DND-41 (cell line): ENCODE results near the gene CLIC5.
A peak's percentile ranks its signal among the peaks of the same experiment; 100 is the strongest.

ENCODE experiments used
- ATAC-seq: fragments of 200-7000 bp; cut with Tn5 transposase; 3 replicates; pipeline ENCODE4 v1.9.1; 2021; ENCODE audit warnings: low read depth; ENCODE audit not compliant: insufficient read depth
- DNase-seq: peaks from one replicate; pipeline ENCODE4 v3.0.0-alpha.2; 2020
- H2AFZ ChIP-seq: 2 replicates; pipeline ENCODE4 v1.6.0; 2012; ENCODE audit warnings: low read depth, low read length
- H3K27ac ChIP-seq: 2 replicates; pipeline ENCODE4 v1.5.1; 2012; ENCODE audit warnings: low read length, inconsistent platforms
- H3K27me3 ChIP-seq: fragments of 200-600 bp; sonication (generic); 2 replicates; pipeline ENCODE4 v1.6.0; 2012; ENCODE audit warnings: low read length, mild to moderate bottlenecking, inconsistent platforms; ENCODE audit not compliant: insufficient read depth, poor library complexity
- H3K36me3 ChIP-seq: 2 replicates; pipeline ENCODE4 v1.5.1; 2012; ENCODE audit warnings: low read length, inconsistent platforms; ENCODE audit not compliant: insufficient read depth
- H3K4me1 ChIP-seq: 2 replicates; pipeline ENCODE4 v1.5.1; 2012; ENCODE audit warnings: mild to moderate bottlenecking, low read length; ENCODE audit not compliant: insufficient read depth
- H3K4me2 ChIP-seq: 2 replicates; pipeline ENCODE4 v1.6.0; 2012; ENCODE audit warnings: mild to moderate bottlenecking, moderate library complexity, low read length, inconsistent platforms; ENCODE audit not compliant: insufficient read depth
- H3K4me3 ChIP-seq, 2 experiments: fragments of 200-600 bp in 1 of 2; shearing (Covaris generic) in 1 of 2; 2 replicates each; pipeline ENCODE4 v1.5.1; 2012 to 2016; ENCODE audit warnings: inconsistent platforms in 2 of 2, low read length in 2 of 2, mild to moderate bottlenecking in 2 of 2, low read depth in 1 of 2, moderate library complexity in 1 of 2
- H3K79me2 ChIP-seq: 2 replicates; pipeline ENCODE4 v1.6.0; 2012; ENCODE audit warnings: low read length, inconsistent platforms; ENCODE audit not compliant: insufficient read depth
- H3K9ac ChIP-seq: 2 replicates; pipeline ENCODE4 v1.6.0; 2012; ENCODE audit warnings: low read depth, mild to moderate bottlenecking, inconsistent platforms, low read length, moderate library complexity
- H3K9me3 ChIP-seq: 2 replicates; pipeline ENCODE4 v1.5.1; 2012; ENCODE audit warnings: low read length, moderate library complexity, mild to moderate bottlenecking, inconsistent platforms; ENCODE audit not compliant: insufficient read depth, severe bottlenecking
- H4K20me1 ChIP-seq: 2 replicates; pipeline ENCODE4 v1.6.0; 2012; ENCODE audit warnings: low read length; ENCODE audit not compliant: insufficient read depth
- CTCF ChIP-seq: IDR thresholded peaks from 2 replicates; pipeline ENCODE4 v1.5.1; 2012; ENCODE audit warnings: borderline replicate concordance, low read length, moderate library complexity, mild to moderate bottlenecking; ENCODE audit not compliant: poor library complexity, severe bottlenecking; ENCODE audit errors: extremely low read depth
- EZH2 ChIP-seq: IDR thresholded peaks from 3 replicates; pipeline ENCODE4 v1.6.1; 2012; ENCODE audit warnings: borderline replicate concordance, low read depth, mild to moderate bottlenecking, moderate library complexity, low read length, inconsistent platforms; ENCODE audit not compliant: severe bottlenecking

CLIC5 gene

GRCh38 chr6:46046558-46047174 lies 31.0 kb upstream of the CLIC5 start:
- no peaks in the 10 kb centered on the region for H3K4me1 ChIP-seq
- ATAC-seq: no peak

GRCh38 chr6:46044881-46045617 lies 29.4 kb upstream of the CLIC5 start:
- no peak overlapping the region for H3K9ac ChIP-seq
- H3K4me2 ChIP-seq: no peak overlapping the region
- no peak for TF ChIP-seq CTCF
- TF ChIP-seq EZH2: no peak

More at GRCh38 chr6:46046558-46047174, 31.0 kb upstream of the CLIC5 start:
- DNase-seq: no peak
- no peak overlapping the region for H2AFZ ChIP-seq
- TF ChIP-seq CTCF (no peak), EZH2 (no peak)
- H3K27me3 ChIP-seq: peaks cover 6% of the 10 kb centered on the region
- no peak overlapping the region for H3K27ac ChIP-seq
- H3K36me3 ChIP-seq: no peaks in the 10 kb centered on the region
- no peak overlapping the region for H3K9ac ChIP-seq
- no peak overlapping the region for H3K4me2 ChIP-seq
- H3K79me2 ChIP-seq: no peaks in the 10 kb centered on the region
- H3K4me3 ChIP-seq: no peak overlapping the region
- no peaks in the 10 kb centered on the region for H3K9me3 ChIP-seq
- no peaks in the 10 kb centered on the region for H4K20me1 ChIP-seq

GRCh38 chr6:46042355-46042999 lies 26.8 kb upstream of the CLIC5 start:
- Histone ChIP-seq H3K79me2 (no peaks in the 10 kb centered on the region), H4K20me1 (no peaks in the 10 kb centered on the region), H3K4me1 (no peaks in the 10 kb centered on the region), H3K27me3 (peaks cover 11% of the 10 kb centered on the region), H3K36me3 (no peaks in the 10 kb centered on the region), H3K4me2 (no peak overlapping the region), H3K27ac (no peak overlapping the region), H3K9ac (no peak overlapping the region), H3K9me3 (no peaks in the 10 kb centered on the region), H3K4me3 (no peak overlapping the region), H2AFZ (no peak overlapping the region)
- peak; percentile 70; the same call in 1 of the 3 replicates for ATAC-seq
- DNase-seq: peak; percentile 6
- TF ChIP-seq CTCF (peak; percentile 66), EZH2 (no peak)

More at GRCh38 chr6:46044881-46045617, 29.4 kb upstream of the CLIC5 start:
- Histone ChIP-seq H3K4me1 (no peaks in the 10 kb centered on the region), H3K9me3 (no peaks in the 10 kb centered on the region), H3K4me3 (no peak overlapping the region), H3K36me3 (no peaks in the 10 kb centered on the region), H3K79me2 (no peaks in the 10 kb centered on the region), H4K20me1 (no peaks in the 10 kb centered on the region), H3K27ac (no peak overlapping the region), H2AFZ (no peak overlapping the region), H3K27me3 (peaks cover 11% of the 10 kb centered on the region)
- DNase-seq: no peak
- no peak for ATAC-seq
